Mesenchymal stem cell (in vitro differentiated cells and primary cell): ENCODE results near the gene COMP.

Experiments
- DNase-seq: peaks from one replicate; pipeline ENCODE4 v3.0.0-alpha.2; 2013
- H2AFZ ChIP-seq: one replicate; pipeline ENCODE4 v1.6.1; 2013; ENCODE audit warnings: low read depth, mild to moderate bottlenecking, control low read depth, inconsistent platforms, low read length, moderate library complexity
- H2AK5ac ChIP-seq: 2 replicates; pipeline ENCODE4 v1.6.1; 2013; ENCODE audit warnings: low read length, moderate library complexity, mild to moderate bottlenecking, inconsistent platforms; ENCODE audit not compliant: severe bottlenecking
- H2BK120ac ChIP-seq: one replicate; pipeline ENCODE4 v1.6.1; 2013; ENCODE audit warnings: low read depth, mild to moderate bottlenecking, inconsistent platforms, low read length, moderate library complexity
- H2BK12ac ChIP-seq, 2 experiments: one replicate each; pipeline ENCODE4 v1.6.1; 2013; ENCODE audit warnings: inconsistent platforms in 2 of 2, low read length in 2 of 2, mild to moderate bottlenecking in 2 of 2, moderate library complexity in 2 of 2, control low read depth in 1 of 2
- H2BK15ac ChIP-seq: one replicate; pipeline ENCODE4 v1.6.1; 2013; ENCODE audit warnings: mild to moderate bottlenecking, low read depth, inconsistent platforms; ENCODE audit not compliant: poor library complexity, severe bottlenecking
- H2BK5ac ChIP-seq: 2 replicates; pipeline ENCODE4 v1.6.1; 2013; ENCODE audit warnings: low read depth, mild to moderate bottlenecking, low read length, control low read depth, inconsistent platforms; ENCODE audit not compliant: poor library complexity, severe bottlenecking
- H3K14ac ChIP-seq, 2 experiments: one replicate each; pipeline ENCODE4 v1.6.1; 2013; ENCODE audit warnings: inconsistent platforms in 2 of 2, low read length in 2 of 2, control low read depth in 1 of 2, mild to moderate bottlenecking in 1 of 2, moderate library complexity in 1 of 2
- H3K18ac ChIP-seq, 2 experiments: one replicate each; pipeline ENCODE4 v1.6.1; 2013; ENCODE audit warnings: inconsistent platforms in 2 of 2, low read length in 2 of 2, control low read depth in 1 of 2, low read depth in 1 of 2, mild to moderate bottlenecking in 1 of 2
- H3K23ac ChIP-seq, 2 experiments: one replicate each; pipeline ENCODE4 v1.6.1; 2013; ENCODE audit warnings: inconsistent platforms in 2 of 2, low read length in 2 of 2, mild to moderate bottlenecking in 2 of 2, moderate library complexity in 2 of 2, control low read depth in 1 of 2
- H3K27ac ChIP-seq: 2 replicates; pipeline ENCODE4 v1.5.1; 2013; ENCODE audit warnings: mild to moderate bottlenecking, moderate library complexity, low read length, control low read depth, inconsistent platforms; ENCODE audit not compliant: poor library complexity, severe bottlenecking
- H3K27me3 ChIP-seq, 2 experiments: 2 replicates each; pipeline versions ENCODE4 v1.6.1 to v1.7.0; 2013; ENCODE audit warnings: low read length in 2 of 2, mild to moderate bottlenecking in 2 of 2, moderate library complexity in 2 of 2, control low read depth in 1 of 2, inconsistent platforms in 1 of 2; ENCODE audit not compliant: control insufficient read depth in 1 of 2, insufficient read depth in 1 of 2
- H3K36me3 ChIP-seq, 2 experiments: 2 replicates each; pipeline versions ENCODE4 v1.6.1 to v1.7.0; 2013; ENCODE audit warnings: low read length in 2 of 2, control low read depth in 1 of 2, inconsistent platforms in 1 of 2, low read depth in 1 of 2, mild to moderate bottlenecking in 1 of 2; ENCODE audit not compliant: insufficient read depth in 2 of 2, control insufficient read depth in 1 of 2
- H3K4ac ChIP-seq, 2 experiments: one replicate each; pipeline ENCODE4 v1.6.1; 2013; ENCODE audit warnings: inconsistent platforms in 2 of 2, low read length in 2 of 2, mild to moderate bottlenecking in 2 of 2, moderate library complexity in 2 of 2, control low read depth in 1 of 2, low read depth in 1 of 2
- H3K4me1 ChIP-seq: 2 replicates; pipeline ENCODE4 v1.6.1; 2013; ENCODE audit warnings: low read depth, low read length, control low read depth; ENCODE audit not compliant: control insufficient read depth, insufficient read depth
- H3K4me2 ChIP-seq: 2 replicates; pipeline ENCODE4 v1.6.1; 2013; ENCODE audit warnings: low read length, mild to moderate bottlenecking, inconsistent platforms; ENCODE audit not compliant: poor library complexity, severe bottlenecking
- H3K4me3 ChIP-seq, 2 experiments: 2 replicates each; pipeline versions ENCODE4 v1.5.1 to v1.7.0; 2013; ENCODE audit warnings: low read length in 2 of 2, mild to moderate bottlenecking in 2 of 2, control low read depth in 1 of 2, low read depth in 1 of 2; ENCODE audit not compliant: insufficient read depth in 1 of 2
- H3K79me1 ChIP-seq: replicated peaks from 2 replicates; pipeline ENCODE4 v1.6.1; 2013; ENCODE audit warnings: mild to moderate bottlenecking, control low read depth, low read length, inconsistent platforms; ENCODE audit not compliant: poor library complexity, severe bottlenecking
- H3K9ac ChIP-seq: 2 replicates; pipeline ENCODE4 v1.7.0; 2013; ENCODE audit warnings: mild to moderate bottlenecking, low read length, moderate library complexity
- H3K9me3 ChIP-seq: 2 replicates; pipeline ENCODE4 v1.7.0; 2013; ENCODE audit warnings: mild to moderate bottlenecking, low read length; ENCODE audit not compliant: control insufficient read depth
- H4K8ac ChIP-seq: one replicate; pipeline ENCODE4 v1.6.1; 2013; ENCODE audit warnings: inconsistent platforms, mild to moderate bottlenecking, low read length, moderate library complexity
- H4K91ac ChIP-seq: one replicate; pipeline ENCODE4 v1.6.1; 2013; ENCODE audit warnings: mild to moderate bottlenecking, low read length, inconsistent platforms
- WGBS: methylation state at CpG from one replicate; pipeline ENCODE4 v1.1.7; 2013; ENCODE audit warnings: mixed read lengths; 5-methylcytosine and 5-hydroxymethylcytosine counted together

COMP gene

GRCh38 chr19:18774107-18774506, 17.0 kb downstream of the COMP start:
- no peak overlapping the region for H3K27ac ChIP-seq
- no peak for DNase-seq
- no peaks in the 10 kb centered on the region for H3K9me3 ChIP-seq
- H3K9ac ChIP-seq = no peak overlapping the region
- H4K8ac ChIP-seq = no peak overlapping the region
- H2AK5ac ChIP-seq = no peak overlapping the region
- no peak overlapping the region for H3K14ac ChIP-seq
- no peak overlapping the region for H4K91ac ChIP-seq
- no peak overlapping the region for H3K18ac ChIP-seq
- H3K36me3 ChIP-seq = peaks cover 0 to 4% of the 10 kb centered on the region in 2 experiments
- H3K4me1 ChIP-seq = peaks cover 19% of the 10 kb centered on the region
- H3K27me3 ChIP-seq = peaks cover 0 to 14% of the 10 kb centered on the region in 2 experiments
- no peak overlapping the region for H3K4me2 ChIP-seq
- no peak overlapping the region for H2AFZ ChIP-seq
- H3K4me3 ChIP-seq = no peak overlapping the region
- no peak overlapping the region for H2BK12ac ChIP-seq
- WGBS = 90% methylated on average over 11 of the region's 11 CpGs
- no peak overlapping the region for H3K4ac ChIP-seq
- H2BK15ac ChIP-seq = no peak overlapping the region
- no peak overlapping the region for H2BK5ac ChIP-seq
- no peaks in the 10 kb centered on the region for H3K79me1 ChIP-seq
- H2BK120ac ChIP-seq = no peak overlapping the region
- no peak overlapping the region for H3K23ac ChIP-seq

- Histone ChIP-seq H2BK12ac (no peak overlapping the region), H3K18ac (no peak overlapping the region), H3K4ac (no peak overlapping the region), H4K91ac (no peak overlapping the region), H2BK120ac (no peak overlapping the region), H3K23ac (no peak overlapping the region), H2BK5ac (no peak overlapping the region), H4K8ac (no peak overlapping the region), H3K27ac (no peak overlapping the region), H3K9me3 (no peaks in the 10 kb centered on the region), H3K4me3 (no peak overlapping the region), H3K36me3 (peaks cover 0 to 4% of the 10 kb centered on the region in 2 experiments), H3K9ac (no peak overlapping the region), H2AK5ac (no peak overlapping the region), H3K27me3 (peaks cover 0 to 11% of the 10 kb centered on the region in 2 experiments), H2AFZ (no peak overlapping the region), H2BK15ac (peak overlapping the region; percentile 50), H3K4me2 (no peak overlapping the region), H3K79me1 (no peaks in the 10 kb centered on the region), H3K4me1 (peaks cover 19% of the 10 kb centered on the region), H3K14ac (no peak overlapping the region)
- WGBS = 77% methylated on average over 9 of the region's 9 CpGs
- no peak for DNase-seq
These were observed 17.4 kb downstream of the COMP start for GRCh38 chr19:18773682-18774081.

- Histone ChIP-seq H2BK120ac (no peak overlapping the region), H3K4me3 (no peak overlapping the region), H2BK5ac (no peak overlapping the region), H3K27me3 (peaks cover 0 to 11% of the 10 kb centered on the region in 2 experiments), H2BK15ac (no peak overlapping the region), H4K91ac (no peak overlapping the region), H3K23ac (no peak overlapping the region), H2AFZ (no peak overlapping the region), H3K4ac (no peak overlapping the region), H3K79me1 (no peaks in the 10 kb centered on the region), H3K18ac (no peak overlapping the region), H3K14ac (no peak overlapping the region), H3K9ac (no peak overlapping the region), H4K8ac (no peak overlapping the region), H3K27ac (no peak overlapping the region), H3K4me2 (no peak overlapping the region), H3K36me3 (peaks cover 0 to 4% of the 10 kb centered on the region in 2 experiments), H3K9me3 (no peaks in the 10 kb centered on the region), H3K4me1 (peaks cover 23% of the 10 kb centered on the region), H2BK12ac (no peak overlapping the region), H2AK5ac (no peak overlapping the region)
- DNase-seq = no peak
- 84% methylated on average over 27 of the region's 27 CpGs for WGBS
These were observed 18.2 kb downstream of the COMP start for GRCh38 chr19:18772620-18773587.

GRCh38 chr19:18771328-18772242, 19.5 kb downstream of the COMP start:
- Histone ChIP-seq H3K4ac (no peak overlapping the region), H3K18ac (no peak overlapping the region), H4K8ac (no peak overlapping the region), H3K36me3 (peaks cover 0 to 4% of the 10 kb centered on the region in 2 experiments), H3K14ac (no peak overlapping the region), H3K23ac (no peak overlapping the region), H3K4me3 (no peak overlapping the region), H2BK15ac (no peak overlapping the region), H3K27ac (no peak overlapping the region), H3K9ac (no peak overlapping the region), H2BK12ac (no peak overlapping the region), H3K9me3 (no peaks in the 10 kb centered on the region), H2BK120ac (no peak overlapping the region), H4K91ac (peak overlapping the region; percentile 11), H3K4me2 (no peak overlapping the region), H3K4me1 (peaks cover 16% of the 10 kb centered on the region), H2AK5ac (no peak overlapping the region), H3K27me3 (peaks cover 0 to 11% of the 10 kb centered on the region in 2 experiments), H3K79me1 (no peaks in the 10 kb centered on the region), H2BK5ac (no peak overlapping the region), H2AFZ (no peak overlapping the region)
- DNase-seq = no peak
- WGBS = 85% methylated on average over 36 of the region's 36 CpGs
